PFSK-1 (cell line): ENCODE measurements around the gene ING1.

Source experiments
- FOXP2 ChIP-seq: optimal IDR thresholded peaks from 2 replicates; pipeline ENCODE3; 2011; ENCODE audit warnings: borderline replicate concordance, control low read depth, inconsistent platforms; ENCODE audit not compliant: insufficient read depth; ENCODE audit errors: extremely low read length, extremely low read depth
- POLR2AphosphoS5 ChIP-seq: IDR thresholded peaks from 2 replicates; pipeline ENCODE4 v1.6.1; 2012; ENCODE audit warnings: low read depth, mild to moderate bottlenecking, control low read depth, low read length, moderate library complexity
- SIN3A ChIP-seq: IDR thresholded peaks from 2 replicates; pipeline ENCODE4 v1.6.1; 2012; ENCODE audit warnings: mild to moderate bottlenecking, low read length, moderate library complexity, borderline replicate concordance; ENCODE audit not compliant: insufficient read depth
- TAF1 ChIP-seq: IDR thresholded peaks from 2 replicates; pipeline ENCODE4 v1.6.1; 2012; ENCODE audit warnings: low read length, control low read depth, borderline replicate concordance; ENCODE audit not compliant: insufficient read depth
- TF ChIP-seq, protein P1 (sequence below), 2 experiments: IDR thresholded peaks; 2 replicates each; pipeline versions ENCODE4 v1.6.1 to v1.8.0; 2011 to 2012; ENCODE audit warnings: low read depth in 2 of 2, low read length in 2 of 2, control low read depth in 1 of 2, inconsistent platforms in 1 of 2, mild to moderate bottlenecking in 1 of 2, moderate library complexity in 1 of 2; ENCODE audit not compliant: insufficient read depth in 1 of 2

ING1 gene

GRCh38 chr13:110696776-110697175, 16.7 kb upstream of the ING1 start:
- TF ChIP-seq POLR2AphosphoS5 = no peak
- TF ChIP-seq, protein P1, sequence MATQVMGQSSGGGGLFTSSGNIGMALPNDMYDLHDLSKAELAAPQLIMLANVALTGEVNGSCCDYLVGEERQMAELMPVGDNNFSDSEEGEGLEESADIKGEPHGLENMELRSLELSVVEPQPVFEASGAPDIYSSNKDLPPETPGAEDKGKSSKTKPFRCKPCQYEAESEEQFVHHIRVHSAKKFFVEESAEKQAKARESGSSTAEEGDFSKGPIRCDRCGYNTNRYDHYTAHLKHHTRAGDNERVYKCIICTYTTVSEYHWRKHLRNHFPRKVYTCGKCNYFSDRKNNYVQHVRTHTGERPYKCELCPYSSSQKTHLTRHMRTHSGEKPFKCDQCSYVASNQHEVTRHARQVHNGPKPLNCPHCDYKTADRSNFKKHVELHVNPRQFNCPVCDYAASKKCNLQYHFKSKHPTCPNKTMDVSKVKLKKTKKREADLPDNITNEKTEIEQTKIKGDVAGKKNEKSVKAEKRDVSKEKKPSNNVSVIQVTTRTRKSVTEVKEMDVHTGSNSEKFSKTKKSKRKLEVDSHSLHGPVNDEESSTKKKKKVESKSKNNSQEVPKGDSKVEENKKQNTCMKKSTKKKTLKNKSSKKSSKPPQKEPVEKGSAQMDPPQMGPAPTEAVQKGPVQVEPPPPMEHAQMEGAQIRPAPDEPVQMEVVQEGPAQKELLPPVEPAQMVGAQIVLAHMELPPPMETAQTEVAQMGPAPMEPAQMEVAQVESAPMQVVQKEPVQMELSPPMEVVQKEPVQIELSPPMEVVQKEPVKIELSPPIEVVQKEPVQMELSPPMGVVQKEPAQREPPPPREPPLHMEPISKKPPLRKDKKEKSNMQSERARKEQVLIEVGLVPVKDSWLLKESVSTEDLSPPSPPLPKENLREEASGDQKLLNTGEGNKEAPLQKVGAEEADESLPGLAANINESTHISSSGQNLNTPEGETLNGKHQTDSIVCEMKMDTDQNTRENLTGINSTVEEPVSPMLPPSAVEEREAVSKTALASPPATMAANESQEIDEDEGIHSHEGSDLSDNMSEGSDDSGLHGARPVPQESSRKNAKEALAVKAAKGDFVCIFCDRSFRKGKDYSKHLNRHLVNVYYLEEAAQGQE (IDR thresholded peaks at IDR 0.05; ENCODE audit: insufficient read depth in 1 of 2, low read depth in 2 of 2, low read length in 2 of 2) = no peak
- TF ChIP-seq FOXP2 = no peak
- no peak for TF ChIP-seq TAF1
- TF ChIP-seq SIN3A = no peak

DNA sequence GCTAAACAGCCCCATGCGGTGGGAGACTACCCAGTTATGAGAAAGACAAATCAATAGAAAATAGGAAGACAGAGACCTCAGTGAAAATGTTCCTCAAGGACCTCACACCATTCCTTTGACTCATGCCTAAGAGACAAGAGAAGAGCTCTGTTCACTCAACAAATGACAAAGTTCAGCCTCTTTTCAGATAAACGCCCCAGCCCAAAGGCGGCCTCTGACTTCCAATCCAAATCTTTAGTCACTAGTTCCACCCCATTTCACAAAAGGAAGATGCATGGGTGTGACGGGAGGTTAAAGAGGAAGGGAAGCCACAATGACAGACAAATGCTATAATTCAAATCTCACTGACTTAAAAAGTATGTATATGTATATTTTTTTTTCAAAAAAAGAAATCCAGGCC, 15.7 kb upstream of the ING1 start:
- TF ChIP-seq, protein P1 (IDR thresholded peaks at IDR 0.05; ENCODE audit: insufficient read depth in 1 of 2, low read depth in 2 of 2, low read length in 2 of 2) = no peak
- no peak for TF ChIP-seq POLR2AphosphoS5
- TF ChIP-seq FOXP2 = no peak
- TF ChIP-seq TAF1 = no peak
- no peak for TF ChIP-seq SIN3A

- TF ChIP-seq POLR2AphosphoS5 (no peak), SIN3A (no peak)
These were observed 14.8 kb upstream of the ING1 start for GRCh38 chr13:110698689-110699088.

DNA sequence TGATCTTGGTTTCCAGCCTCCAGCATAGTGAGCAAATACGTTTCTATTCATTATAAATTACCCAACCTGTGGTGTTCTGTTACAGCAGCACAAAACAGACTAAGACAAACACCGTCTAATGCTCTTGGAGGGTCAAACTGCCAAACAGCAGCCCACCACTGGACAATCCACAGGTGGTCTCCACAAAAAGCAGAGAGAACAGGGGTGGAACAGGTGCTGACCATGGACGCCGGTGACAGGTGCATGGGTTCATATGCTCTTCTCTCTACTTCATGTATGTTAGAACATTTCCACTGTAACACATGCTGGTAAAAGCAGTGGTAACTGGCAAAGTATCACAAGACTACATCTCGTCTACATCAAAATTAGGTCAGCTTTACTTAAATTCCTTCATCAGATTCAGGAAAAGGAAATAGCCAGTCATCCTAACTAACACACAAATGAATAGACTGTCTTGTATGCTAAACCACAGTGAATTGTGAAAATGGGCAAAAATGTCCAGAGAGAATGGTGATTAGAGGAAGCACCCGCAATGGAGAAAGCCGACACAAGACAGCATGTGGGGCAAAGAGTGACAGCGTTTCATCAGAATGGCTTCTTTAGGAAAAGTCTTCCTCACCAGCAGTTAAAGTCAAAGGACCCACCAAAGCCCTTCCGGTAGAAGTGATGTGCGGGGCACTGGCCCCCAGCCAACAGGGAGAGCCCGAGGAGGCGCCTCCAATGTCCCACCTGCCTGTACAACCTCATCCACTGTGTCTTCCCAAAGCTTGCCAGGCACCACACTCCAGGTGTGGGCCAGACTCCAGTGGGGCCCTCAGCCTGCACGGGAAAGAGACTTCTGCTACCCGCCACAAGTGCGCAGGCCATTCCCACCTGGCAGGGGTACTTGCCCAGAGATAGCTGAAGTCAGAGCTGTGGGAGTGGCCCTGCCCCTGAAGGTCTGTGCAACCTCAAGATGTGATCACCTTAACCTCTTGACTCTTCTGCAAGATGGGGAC, 14.1 kb upstream of the ING1 start:
- no peak for TF ChIP-seq TAF1
- no peak for TF ChIP-seq POLR2AphosphoS5
- TF ChIP-seq, protein P1 (IDR thresholded peaks at IDR 0.05; ENCODE audit: insufficient read depth in 1 of 2, low read depth in 2 of 2, low read length in 2 of 2) = no peak

DNA sequence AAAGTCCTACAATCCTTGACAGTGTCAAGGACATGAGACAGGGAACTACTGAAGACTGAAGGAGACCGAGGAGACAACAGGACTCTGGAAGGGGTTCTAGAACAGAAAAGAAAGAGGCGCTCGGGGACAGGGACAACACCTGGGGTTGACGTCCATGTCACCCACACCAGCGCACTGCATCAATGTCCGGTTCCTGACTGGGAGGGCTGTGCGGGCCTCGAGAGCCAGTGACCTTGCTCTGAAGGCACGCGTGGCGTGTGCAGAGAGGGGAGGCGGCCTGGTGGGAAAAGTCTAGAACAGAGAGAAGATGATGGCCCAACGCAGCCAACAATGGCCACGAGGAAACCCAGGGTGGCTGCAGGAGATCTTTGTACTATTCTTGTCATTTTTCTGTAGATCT, 13.3 kb upstream of the ING1 start:
- no peak for TF ChIP-seq FOXP2
- no peak for TF ChIP-seq TAF1
- TF ChIP-seq, protein P1 (IDR thresholded peaks at IDR 0.05; ENCODE audit: insufficient read depth in 1 of 2, low read depth in 2 of 2, low read length in 2 of 2) = no peak
